Fibroblast of skin of scalp (primary cell): ENCODE measurements around the gene CLIP2. TPM values are rescaled to one million over a fixed set of nuclear protein-coding genes. Genes with fewer than 3 reads are reported as not detected.
"Not testable (repeated sequence)": the region's sequence is repeated elsewhere in the genome, so short reads cannot be mapped to it uniquely, and the experiment has no call there.

Experiments
- DNase-seq: peaks from one replicate; pipeline ENCODE4 v3.0.0-alpha.2; 2013
- polyA plus RNA-seq, 2 experiments: library from polyadenylated mRNA; unstranded; fragments of 120-200 nt; gene quantifications; one replicate each; pipeline ENCODE4 v1.2.1, GENCODE V29; 2013; ENCODE audit not compliant: insufficient read length in 2 of 2

Gene CLIP2
- 25.9 TPM for polyA plus RNA-seq (2013, experiment 1 of 2; ENCODE audit: insufficient read length)
- polyA plus RNA-seq (2013, experiment 2 of 2; ENCODE audit: insufficient read length) = 24.9 TPM

DNA sequence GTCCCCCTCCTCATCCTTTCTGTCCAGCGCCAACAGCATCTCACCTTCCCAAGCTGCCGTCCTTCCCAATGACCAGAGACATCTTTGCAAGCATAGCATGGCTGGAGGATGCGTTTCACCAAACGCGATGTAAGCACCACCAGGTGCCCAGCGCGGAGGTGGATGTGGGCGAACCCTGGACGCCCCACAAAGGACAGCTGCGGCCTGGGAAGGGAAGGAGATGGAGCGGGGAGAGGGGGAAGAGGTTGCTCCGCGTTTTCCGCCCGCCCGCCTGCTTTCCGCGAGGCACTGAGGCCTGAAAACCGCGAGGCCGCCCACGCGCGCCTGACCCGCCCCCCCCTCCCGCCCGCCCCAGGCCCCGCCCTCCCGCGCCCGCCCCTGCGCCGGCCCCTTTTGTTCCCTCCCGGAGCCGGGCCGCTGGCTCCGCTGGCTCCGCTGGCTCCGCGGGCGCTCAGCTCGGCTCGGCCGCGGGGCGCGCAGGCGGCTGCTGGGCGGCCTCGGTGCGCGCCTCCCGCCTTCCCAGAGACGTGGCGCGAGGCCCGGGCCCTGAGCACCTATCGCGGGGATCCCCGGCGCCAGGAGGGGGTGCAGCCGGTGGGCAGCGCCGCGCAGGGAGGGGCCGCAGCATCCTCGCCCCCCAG is at the start of gene CLIP2:
Gene CLIP2 (plus strand): TSS at position 390 of the 641 bp plus-strand sequence. CDS start 28,140 bp downstream, outside the sequence.
- DNase-seq = peak; percentile 86

DNA sequence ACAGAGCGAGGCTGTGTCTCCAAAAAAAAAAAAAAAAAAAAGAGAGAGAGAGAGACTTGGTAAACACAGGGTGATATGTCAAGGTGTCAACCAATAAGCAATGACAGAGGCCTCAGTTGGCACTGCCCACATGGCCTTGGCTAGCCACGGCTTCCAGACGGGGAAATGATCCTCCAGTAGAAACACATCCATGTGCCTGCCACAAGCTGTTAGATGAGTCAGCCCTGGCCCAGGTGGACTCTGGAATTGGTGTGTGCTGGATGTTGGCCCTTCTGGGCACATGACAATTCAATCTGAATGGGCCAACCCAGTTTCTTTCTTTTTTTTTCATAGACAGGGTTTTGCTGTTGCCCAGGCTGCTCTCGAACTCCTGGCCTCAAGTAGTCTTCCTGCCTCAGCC is 48.7 kb upstream of the CLIP2 start:
- DNase-seq = no peak

DNA sequence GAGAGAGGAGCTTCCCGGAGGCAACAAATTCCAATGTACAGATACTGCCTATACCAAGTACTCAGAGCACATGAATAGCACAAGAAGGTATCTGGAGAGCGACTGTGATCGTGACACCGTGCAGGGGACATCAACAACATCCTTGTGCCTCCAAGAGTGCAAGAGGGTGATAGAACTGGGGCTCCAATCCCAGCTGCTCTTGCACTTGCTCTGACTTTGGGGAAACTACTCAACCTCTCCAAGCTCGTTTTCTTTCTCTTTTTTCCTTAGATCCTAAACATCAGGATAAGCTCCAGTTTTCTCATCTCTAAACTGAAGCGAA is 47.1 kb upstream of the CLIP2 start:
- no peak for DNase-seq

DNA sequence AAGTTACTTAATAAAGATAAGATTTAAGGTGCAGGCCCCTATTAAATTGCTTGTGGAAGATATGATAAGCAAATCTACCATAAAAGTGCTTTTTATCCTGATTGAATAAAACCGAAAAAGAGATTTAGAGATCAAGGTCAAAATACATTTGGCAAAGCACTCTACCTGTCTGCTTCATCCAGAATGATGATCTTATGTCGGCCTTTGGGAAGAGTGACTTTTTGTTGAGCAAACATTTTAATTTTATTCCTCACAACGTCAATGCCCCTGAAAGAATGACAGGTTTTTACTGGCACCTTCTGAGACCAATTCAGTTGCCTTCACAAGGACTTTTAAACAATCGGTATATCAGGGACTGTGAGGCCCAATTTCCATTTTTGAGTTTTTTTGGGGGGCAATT is 42.7 kb upstream of the CLIP2 start:
- no peak for DNase-seq

DNA sequence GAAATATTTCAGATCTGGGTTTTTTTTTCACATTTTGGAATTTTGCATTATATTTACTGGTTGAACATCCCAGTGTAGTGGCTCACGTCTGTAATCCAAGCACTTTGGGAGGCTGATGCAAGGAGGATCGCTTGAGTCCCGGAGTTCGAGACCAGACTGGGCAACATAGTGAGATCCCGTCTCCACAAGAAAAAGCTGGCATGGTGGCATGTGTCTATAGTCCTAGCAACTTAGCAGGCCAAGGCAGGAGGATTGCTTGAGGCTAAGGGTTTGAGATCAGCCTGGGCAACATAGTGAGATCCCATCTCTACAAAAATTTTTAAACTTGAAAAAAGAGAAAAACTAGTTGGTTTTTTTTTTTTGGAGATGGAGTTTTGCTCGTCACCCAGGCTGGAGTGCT is 41.1 kb upstream of the CLIP2 start:
- DNase-seq = no peak

DNA sequence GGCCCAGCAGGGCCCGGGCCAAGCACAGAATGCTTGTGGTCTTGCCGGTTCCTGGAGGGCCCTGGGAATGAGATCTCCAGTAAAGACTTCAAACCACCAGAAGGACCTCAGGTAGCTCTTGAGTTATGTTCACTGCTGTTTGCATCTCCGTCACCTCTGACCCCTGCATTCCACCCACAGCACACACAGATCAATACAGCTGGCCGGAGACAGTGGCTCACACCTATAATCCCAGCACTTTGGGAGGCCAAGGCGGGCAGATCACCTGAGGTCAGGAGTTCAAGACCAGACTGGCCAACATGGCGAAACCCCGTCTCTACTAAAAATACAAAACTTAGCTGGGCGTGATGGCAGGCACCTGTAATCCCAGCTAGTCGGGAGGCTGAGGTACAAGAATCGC is 40.1 kb upstream of the CLIP2 start:
- DNase-seq = not testable (repeated sequence)

DNA sequence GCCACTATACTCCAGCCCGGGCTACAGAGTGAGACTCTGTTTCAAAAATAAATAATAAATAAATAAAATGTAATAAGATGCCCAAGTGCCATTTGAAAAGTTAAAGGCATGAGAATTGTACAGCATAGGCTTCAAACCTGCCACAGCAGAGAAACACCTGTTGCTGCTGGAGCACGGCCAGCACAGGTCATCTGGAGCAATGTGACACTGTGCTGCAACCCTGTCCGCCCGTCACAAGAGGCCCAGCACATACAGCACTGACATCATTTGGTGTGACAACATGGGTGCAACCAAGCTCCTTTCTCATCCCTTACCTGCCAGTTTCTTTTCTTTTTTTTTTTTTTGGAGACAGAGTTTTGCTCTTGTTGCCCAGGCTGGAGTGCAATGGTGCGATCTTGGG is 36.3 kb upstream of the CLIP2 start:
- no peak for DNase-seq

DNA sequence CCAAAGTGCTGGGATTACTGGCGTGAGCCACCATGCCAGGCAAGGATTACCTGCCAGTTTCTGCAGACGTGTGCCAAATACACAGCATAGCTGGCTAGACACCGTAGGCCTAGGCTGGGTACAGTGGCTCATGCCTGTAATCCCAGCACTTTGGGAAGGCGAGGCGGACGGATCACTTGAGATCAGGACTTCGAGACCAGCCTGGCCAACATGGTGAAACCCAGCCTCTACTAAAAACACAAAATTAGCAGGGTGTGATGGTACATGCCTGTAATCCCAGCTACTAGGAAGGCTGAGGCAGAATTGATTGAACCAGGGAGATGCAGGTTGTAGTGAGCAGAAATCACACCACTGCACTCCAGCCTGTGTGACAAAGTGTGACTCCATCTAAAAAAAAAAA is 35.9 kb upstream of the CLIP2 start:
- no peak for DNase-seq

DNA sequence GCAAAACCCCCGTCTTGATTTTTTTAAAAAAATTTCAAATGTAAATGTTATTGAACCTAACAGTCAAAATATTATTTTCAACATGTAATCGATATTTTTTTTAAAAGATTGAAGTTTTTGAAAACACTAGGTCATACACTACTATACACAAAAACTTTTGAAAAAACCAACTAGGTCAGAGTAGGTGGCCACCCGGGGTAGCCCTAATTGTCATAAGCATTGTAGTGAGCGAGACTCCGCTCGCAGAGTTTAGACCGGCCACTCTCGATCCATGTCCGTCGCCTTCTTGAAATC is 35.4 kb upstream of the CLIP2 start:
- DNase-seq = no peak

DNA sequence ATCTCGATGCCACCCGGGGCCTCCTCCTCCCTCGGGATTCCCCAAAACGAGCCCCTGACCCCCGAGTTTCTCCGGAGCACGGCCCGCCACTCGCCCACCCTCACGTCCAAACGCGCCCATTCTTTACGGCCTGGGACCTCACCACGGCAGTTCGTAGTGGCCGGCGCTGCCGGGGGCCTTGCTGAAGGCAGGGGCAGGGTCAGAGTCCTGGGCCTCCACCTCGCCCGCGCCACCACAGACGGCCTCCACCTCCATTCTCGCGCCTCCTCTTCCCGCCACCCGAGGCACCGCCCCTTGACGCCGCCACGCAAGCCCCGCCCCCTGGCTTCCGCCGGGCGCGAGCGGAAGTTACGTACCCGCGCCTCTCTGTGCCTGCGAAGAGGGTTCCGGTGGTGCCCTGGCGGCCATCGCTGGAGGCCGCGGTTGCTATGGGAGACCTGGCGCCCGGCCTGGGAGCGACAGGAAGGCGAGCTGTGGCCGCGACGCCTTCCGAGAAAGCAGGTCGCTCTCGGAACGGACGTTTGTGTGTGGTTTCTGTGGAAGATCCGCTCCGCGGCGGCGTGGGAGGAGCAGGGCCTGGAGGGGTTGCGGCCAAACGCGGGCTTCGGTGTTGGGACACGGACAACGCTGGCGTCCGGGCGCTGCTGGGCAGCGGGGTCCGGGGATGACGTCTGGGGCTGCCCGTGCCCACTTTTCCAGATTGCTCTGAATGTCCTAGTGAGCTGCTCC is 34.9 kb upstream of the CLIP2 start, which contains the start of gene RFC2:
Gene RFC2 (minus strand): TSS at position 271 of the 729 bp plus-strand sequence. CDS start 16 bp downstream, at position 255.
- peak; percentile 96 for DNase-seq

DNA sequence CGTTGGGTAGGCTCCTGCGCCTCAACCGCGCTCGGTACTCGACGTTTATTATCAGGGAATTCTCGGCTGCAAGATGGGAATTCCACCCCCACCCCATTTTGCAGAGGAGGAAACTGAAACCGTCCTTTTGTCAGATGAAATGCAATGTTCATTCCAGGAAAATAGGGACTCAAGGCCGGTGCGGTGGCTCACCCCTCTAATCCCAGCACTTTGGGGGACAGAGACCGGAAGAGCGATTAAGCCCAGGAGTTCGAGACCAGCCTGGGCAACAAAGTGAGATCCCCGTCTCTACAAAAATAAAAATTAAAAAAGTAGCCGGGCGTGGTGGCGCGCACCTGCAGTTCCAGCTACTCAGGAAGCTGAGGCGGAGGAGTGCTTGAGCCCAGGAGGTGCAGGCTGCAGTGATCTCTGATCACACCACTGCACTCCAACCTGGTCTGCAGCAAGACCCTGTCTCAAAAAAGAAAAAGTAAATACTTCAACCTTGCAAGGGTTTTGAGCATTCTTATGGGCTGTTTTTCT is 34.3 kb upstream of the CLIP2 start:
- DNase-seq = no peak

DNA sequence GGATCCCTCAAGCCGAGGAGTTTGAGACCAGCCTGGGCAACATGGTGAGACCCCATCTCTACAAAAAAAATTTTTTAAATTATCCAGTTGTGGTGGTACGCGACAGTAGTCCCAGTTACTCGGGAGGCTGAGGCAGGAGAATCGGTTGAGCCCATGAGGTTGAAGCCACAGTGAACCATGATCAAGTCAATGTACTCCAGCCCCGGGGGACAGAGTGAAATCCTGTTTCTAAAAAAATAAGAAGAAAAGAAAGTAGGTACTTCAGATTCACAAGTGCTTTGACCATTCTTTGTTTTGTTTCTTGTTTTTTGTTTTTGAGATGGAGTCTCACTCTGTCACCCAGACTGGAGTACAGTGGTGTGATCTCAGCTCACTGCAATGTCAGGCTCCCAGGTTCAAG is 33.7 kb upstream of the CLIP2 start:
- DNase-seq = not testable (repeated sequence)

DNA sequence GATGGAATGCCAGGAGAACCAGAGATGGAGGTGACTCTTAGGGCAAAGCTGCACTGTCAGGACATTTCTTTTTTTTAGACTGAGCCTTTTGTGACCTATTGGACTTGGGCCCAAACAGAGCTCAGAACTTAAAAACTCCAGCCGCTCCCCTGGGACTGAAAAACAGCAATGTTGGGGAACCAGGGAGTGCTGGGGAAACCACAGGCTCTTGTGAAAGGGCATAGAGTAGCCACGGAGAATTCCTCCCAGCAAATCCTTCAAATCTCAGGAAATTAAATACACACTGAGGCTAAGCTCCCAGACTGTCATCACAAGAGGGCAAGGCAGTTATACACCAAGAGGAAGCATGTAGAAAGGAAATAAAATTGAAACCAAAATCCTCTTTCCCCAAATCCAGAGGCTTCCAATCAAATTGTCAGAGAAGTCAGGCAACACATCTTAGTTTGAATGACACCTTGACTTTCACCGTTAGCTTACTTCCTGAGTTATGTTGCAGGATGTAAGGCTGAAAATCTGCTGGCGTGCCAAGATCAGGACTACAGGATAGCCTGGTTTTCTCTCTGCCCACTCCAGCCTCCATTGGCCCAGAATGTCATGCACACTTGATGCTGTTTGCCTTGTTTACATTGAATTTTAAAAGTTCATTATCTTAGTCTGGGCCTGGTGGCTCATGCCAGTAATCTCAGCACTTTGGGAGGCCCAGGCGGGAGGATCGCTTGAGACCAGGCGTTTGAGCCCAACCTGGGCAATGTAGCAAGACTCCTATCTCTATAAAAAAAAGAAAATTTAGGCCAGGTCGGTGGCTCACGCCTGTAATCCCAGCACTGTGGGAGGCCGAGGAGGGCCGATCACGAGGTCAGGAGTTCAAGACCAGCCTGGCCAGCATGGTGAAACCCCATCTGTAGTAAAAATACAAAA is 32.5 kb upstream of the CLIP2 start:
- DNase-seq = peak; percentile 98

DNA sequence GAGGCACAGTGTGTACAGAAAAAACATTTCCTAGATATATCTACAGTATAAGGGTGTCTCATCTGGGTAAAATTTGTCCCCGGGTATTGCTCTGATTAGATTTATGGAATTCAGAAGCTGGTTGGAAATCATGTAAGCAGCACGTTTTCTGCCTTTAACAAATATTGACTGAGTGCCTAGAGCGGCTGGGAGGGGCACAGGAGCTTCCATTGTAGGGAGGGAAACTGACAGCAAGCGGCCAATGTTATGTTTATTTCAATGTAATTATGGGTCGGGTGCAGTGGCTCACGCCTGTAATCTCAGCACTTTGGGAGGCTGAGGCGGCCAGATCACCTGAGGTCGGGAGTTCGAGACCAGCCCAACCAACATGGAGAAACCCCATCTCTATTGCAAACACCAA is 30.6 kb upstream of the CLIP2 start:
- no peak for DNase-seq

DNA sequence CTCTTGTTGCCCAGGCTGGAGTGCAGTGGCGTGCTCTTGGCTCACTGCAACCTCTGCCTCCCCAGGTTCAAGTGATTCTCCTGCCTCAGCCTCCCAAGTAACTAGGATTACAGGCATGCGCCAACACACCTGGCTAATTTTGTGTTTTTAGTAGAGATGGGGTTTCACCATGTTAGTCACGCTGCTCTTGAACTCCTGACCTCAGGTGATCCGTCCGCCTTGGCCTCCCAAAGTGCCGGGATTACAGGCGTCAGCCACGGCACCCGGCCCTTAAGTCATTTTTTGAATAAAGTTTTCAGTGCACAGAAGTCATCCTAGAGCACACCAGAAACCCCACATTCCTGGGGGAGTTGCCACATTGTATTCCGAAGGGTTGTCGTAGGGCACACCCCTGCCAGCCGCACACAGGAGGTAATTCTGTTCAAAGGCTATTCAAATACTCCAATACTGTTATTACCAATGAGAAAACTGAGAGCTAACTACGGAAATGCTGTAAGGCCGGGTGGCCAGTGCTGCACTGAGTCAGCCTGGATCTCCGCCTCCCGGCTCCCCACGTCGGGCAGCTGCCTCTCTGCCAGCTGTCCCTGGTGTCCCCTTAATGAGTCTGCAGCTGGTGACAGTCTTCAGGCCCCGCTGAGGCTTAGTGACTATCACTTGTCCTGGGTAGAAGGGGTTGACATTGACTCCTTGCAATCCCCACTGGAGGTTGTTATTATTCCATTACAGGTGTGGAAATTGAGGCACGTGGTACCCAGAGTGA is 26.4 kb upstream of the CLIP2 start:
- DNase-seq = no peak

DNA sequence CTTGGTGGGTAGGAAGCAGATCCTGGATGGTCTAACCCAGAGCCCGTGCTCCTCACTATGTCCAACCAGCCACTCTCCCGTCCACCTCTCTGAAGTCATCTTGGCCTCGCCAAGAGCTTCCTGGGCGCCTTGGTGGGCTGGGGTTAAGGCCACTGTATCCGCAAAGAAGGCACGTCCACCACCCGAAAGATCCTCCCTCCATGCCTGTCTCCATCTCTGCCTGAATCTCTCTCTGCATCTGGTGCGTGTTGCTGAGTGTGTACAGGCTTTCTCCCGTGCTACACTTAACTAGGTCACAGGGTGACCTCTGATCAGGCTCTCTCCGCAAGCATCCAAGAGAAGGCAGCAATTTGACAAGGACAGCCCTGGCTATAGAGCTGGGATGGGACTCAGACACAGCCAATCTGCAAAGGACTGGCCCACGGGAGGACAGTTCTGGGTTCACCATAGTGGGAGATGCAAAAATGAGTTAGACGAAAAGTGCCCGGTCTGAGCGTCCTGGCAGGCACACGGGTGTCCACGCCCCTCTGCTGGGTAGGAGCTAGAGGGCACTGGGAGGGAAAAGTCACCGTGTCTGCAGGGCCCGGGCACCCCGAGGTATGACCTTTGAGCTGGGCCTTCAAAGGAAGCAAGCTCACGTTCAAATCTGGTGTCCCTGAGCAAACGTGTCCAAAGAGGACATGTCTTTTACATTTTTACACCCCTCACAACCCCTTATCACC is 25.6 kb upstream of the CLIP2 start:
- no peak for DNase-seq

DNA sequence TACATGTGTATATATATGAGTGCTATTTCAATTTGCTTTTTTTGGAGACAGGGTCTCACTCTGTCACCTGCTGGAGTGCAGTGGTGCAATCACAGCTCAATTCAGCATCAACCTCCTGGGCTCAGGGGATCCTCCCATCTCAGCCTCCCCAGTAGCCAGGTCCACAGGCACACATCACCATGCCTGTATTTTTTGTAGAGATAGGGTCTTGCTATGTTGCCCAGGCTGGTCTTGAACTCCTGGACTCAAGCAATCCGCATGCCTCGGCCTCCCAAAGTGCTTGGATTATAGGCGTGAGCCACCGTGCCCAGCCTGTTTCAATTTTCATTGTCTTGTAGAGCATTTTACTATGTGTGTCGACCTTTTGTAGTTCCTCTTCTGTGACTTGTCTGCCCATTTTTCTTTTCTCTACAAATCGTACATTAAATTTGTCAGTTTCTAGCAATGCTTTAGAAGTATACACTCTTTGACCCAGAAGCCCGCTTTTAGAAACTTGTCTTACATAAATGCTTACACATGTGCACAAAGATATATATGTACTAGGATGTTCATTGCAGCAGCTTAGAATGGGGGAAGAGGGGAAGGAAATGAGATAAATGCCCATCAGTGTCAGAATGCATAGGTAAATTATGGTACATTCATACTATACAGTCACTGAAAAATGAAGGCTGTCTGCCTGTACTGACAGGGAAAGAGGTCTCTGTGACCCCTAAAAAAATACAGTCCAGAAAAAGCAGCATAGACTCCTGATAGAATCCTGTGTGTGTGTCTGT is 22.8 kb upstream of the CLIP2 start:
- no peak for DNase-seq

DNA sequence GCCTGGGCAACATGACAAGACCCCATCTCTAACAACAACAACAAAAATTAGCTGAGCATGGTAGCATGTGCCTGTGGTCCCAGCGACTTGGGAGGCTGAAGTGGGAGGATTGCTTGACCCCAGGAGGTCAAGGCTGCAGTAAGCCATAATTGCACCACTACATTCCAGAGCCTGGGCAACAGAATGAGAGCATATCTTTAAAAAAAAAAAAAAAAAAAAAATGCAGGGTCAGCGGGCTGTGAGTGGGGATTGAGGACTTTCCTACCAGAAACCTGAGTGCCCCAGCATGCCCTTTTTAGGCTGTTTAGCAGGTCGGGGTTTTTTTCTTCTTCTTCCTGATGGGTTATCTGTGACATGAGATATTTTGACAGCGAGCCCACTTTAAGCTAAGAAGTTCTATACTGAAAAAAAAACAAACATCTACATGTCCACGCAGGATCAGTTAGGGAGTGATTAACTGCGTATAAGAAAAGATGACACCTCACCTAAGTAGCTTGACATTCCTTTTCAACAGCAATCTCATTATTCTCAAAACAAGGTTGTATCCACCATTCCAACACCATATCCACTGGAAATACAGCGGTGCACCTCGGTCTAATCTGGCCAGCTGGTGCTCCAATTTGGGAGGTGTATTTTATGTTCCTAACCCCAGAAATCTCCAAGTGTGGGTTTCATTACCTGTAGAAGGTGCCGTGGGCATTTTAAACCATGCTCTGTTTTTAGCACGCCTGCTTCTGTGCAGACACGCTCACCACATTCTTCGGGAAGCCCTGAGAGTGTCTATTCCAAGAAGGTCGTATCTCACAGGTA is 21.2 kb upstream of the CLIP2 start:
- no peak for DNase-seq

DNA sequence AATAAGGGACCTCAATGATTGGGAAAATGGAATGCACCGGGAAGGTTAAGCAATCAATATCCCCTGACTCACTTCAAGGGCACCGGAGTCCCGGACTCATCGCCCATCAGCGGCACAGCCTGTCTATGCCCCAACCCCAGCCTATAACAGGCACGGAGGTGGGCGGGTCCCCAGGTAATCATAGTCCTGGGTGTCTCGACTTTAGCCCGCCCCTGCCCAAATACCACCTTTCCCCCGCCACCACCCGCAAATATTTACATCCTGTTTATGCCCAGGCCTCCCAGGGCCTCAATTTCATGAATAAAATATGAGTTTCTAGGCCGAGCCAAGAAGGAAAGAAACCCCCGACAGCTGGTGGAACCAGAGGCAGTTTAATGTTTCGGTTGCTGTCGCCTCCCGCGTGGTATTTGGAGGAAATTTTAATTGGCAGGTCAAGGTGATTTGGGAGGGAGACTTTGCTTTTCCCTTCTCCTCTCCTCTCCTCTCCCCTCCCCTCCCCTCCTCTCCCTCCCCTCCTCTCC is 19.4 kb upstream of the CLIP2 start:
- peak; percentile 79 for DNase-seq

DNA sequence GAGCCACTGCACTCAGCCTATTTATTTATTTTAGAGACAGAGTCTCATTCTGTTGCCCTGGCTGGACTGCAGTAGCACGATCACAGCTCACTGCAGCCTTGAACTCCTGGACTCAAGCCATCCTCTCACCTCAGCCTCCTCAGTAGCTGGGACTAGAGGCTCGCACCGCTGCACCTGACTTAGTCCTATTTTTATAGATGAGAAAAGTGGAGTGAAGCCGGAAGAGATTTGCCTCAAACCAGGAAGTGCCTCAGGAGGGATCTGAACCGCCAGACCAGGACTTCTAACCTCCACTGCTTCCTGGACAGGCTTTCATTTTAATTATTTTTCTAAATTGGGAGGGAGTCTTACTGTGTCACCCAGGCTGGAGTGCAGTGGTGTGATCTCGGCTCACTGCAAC is 17.5 kb upstream of the CLIP2 start:
- no peak for DNase-seq
